ENCODE results near the gene CAP1.

DNA sequence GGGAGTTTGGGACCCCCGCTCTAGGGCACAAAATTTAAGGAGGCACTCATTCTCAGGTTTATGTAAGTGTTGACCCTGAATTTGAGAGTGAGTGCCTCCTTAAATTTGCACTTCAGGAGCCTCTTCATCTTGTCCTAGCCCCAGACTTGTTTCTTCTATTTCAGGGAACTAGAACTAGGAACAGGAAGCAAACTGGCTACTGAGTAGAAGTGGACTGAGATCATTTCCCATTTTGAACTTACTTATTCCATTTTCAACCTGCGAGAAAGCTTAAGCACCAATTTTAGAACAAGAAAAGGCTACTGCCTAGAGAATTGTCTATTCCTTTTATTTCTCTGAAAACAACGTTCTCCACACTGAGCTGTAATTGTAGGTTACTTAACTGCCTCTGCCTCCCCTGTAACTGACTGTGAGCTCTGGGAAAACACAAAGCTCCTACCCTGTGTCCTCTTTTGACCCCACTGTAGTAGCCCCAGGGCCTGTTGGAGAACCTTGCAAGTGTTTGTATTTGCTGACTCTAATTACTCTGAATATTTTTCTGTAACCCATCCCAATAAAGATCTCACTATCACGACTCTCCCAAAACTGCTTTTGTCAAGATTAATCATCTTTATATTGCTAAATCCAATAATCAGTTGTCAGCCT lies 54.1 kb downstream of the CAP1 start:
- TF ChIP-seq CTCF (conservative IDR thresholded peaks at IDR 0.05; ENCODE audit: low read length), result no peak
- no peak for TF ChIP-seq EZH2phosphoT487 (IDR thresholded peaks at IDR 0.05; ENCODE audit: borderline replicate concordance)
